Effector memory CD4-positive, alpha-beta T cell (primary cell): Measurements from ENCODE around the gene ANKRD22.

Experiments
- DNase-seq, 3 donors: peaks; one replicate each; pipeline ENCODE4 v3.0.0-alpha.2; 2020
- H3K27ac ChIP-seq: 2 replicates; pipeline ENCODE4 v1.7.0; 2013; ENCODE audit warnings: mild to moderate bottlenecking, low read length, moderate library complexity; ENCODE audit not compliant: insufficient read depth, poor library complexity, severe bottlenecking
- H3K27me3 ChIP-seq: replicated peaks from 2 replicates; pipeline ENCODE4 v1.7.0; 2013; ENCODE audit warnings: mild to moderate bottlenecking, low read length; ENCODE audit not compliant: insufficient read depth, control insufficient read depth, poor library complexity, severe bottlenecking
- H3K36me3 ChIP-seq: 2 replicates; pipeline ENCODE4 v1.7.0; 2013; ENCODE audit warnings: mild to moderate bottlenecking, low read length, moderate library complexity; ENCODE audit not compliant: control insufficient read depth, insufficient read depth
- H3K4me1 ChIP-seq: 2 replicates; pipeline ENCODE4 v1.7.0; 2013; ENCODE audit warnings: low read length, mild to moderate bottlenecking; ENCODE audit not compliant: control insufficient read depth, insufficient read depth, poor library complexity, severe bottlenecking
- H3K4me3 ChIP-seq: 2 replicates; pipeline ENCODE4 v1.7.0; 2013; ENCODE audit warnings: low read length, low read depth, mild to moderate bottlenecking; ENCODE audit not compliant: insufficient read depth, poor library complexity, severe bottlenecking
- H3K9me3 ChIP-seq: 2 replicates; pipeline ENCODE4 v1.7.0; 2013; ENCODE audit warnings: mild to moderate bottlenecking, low read length, moderate library complexity; ENCODE audit not compliant: control insufficient read depth
- total RNA-seq, 3 donors: gene quantifications; one replicate each; lab custom pipeline; 2026; lab: John Stamatoyannopoulos, UW

The ANKRD22 gene
- 0 to 0.35 (median 0.09) reads per million in 3 donors for total RNA-seq

- H3K9me3 ChIP-seq, result no peaks in the 10 kb centered on the region
- no peaks in the 10 kb centered on the region for H3K4me1 ChIP-seq
- H3K27me3 ChIP-seq, result no peaks in the 10 kb centered on the region
- no peak within 1 kb of the TSS for H3K27ac ChIP-seq
- DNase-seq, result no peak
- no peak within 1 kb of the TSS for H3K4me3 ChIP-seq
- no peaks in the 10 kb centered on the region for H3K36me3 ChIP-seq
Observed at GRCh38 chr10:88851706-88852105, at the start of gene ANKRD22. Gene ANKRD22 (minus strand): TSS chr10:88851844. CDS start chr10:88851607, 237 bp downstream.

- DNase-seq, result no peak
- no peaks in the 10 kb centered on the region for H3K9me3 ChIP-seq
- peaks cover 8% of the 10 kb centered on the region for H3K4me1 ChIP-seq
- peaks cover 25% of the 10 kb centered on the region for H3K36me3 ChIP-seq
- H3K4me3 ChIP-seq, result no peak overlapping the region
- no peaks in the 10 kb centered on the region for H3K27me3 ChIP-seq
- H3K27ac ChIP-seq, result no peak overlapping the region
Observed at GRCh38 chr10:88899886-88900285, 48.2 kb upstream of the ANKRD22 start.

- no peak overlapping the region for H3K27ac ChIP-seq
- DNase-seq, result no peak
- H3K27me3 ChIP-seq, result no peaks in the 10 kb centered on the region
- H3K4me1 ChIP-seq, result peaks cover 8% of the 10 kb centered on the region
- peaks cover 18% of the 10 kb centered on the region for H3K36me3 ChIP-seq
- H3K4me3 ChIP-seq, result no peak overlapping the region
- no peaks in the 10 kb centered on the region for H3K9me3 ChIP-seq
Observed at GRCh38 chr10:88898727-88899126, 47.1 kb upstream of the ANKRD22 start.

GRCh38 chr10:88896994-88897853 lies 45.6 kb upstream of the ANKRD22 start:
- H3K4me1 ChIP-seq, result peaks cover 8% of the 10 kb centered on the region

GRCh38 chr10:88896372-88896993 lies 44.8 kb upstream of the ANKRD22 start:
- DNase-seq, result no peak
- no peaks in the 10 kb centered on the region for H3K27me3 ChIP-seq
- peaks cover 8% of the 10 kb centered on the region for H3K4me1 ChIP-seq
- H3K9me3 ChIP-seq, result no peaks in the 10 kb centered on the region
- no peak overlapping the region for H3K27ac ChIP-seq
- no peaks in the 10 kb centered on the region for H3K36me3 ChIP-seq
- no peak overlapping the region for H3K4me3 ChIP-seq

More at GRCh38 chr10:88896994-88897853, 45.6 kb upstream of the ANKRD22 start:
- Histone ChIP-seq H3K9me3 (no peaks in the 10 kb centered on the region), H3K4me3 (no peak overlapping the region), H3K27ac (no peak overlapping the region), H3K36me3 (peaks cover 4% of the 10 kb centered on the region), H3K27me3 (no peaks in the 10 kb centered on the region)
- DNase-seq, result no peak

- peaks cover 8% of the 10 kb centered on the region for H3K4me1 ChIP-seq
- no peak overlapping the region for H3K4me3 ChIP-seq
- no peak for DNase-seq
- H3K9me3 ChIP-seq, result no peaks in the 10 kb centered on the region
- no peaks in the 10 kb centered on the region for H3K36me3 ChIP-seq
- H3K27ac ChIP-seq, result no peak overlapping the region
- H3K27me3 ChIP-seq, result no peaks in the 10 kb centered on the region
Observed at GRCh38 chr10:88895250-88895649, 43.6 kb upstream of the ANKRD22 start.

- no peak for DNase-seq
- Histone ChIP-seq H3K4me1 (peaks cover 8% of the 10 kb centered on the region), H3K9me3 (no peaks in the 10 kb centered on the region), H3K4me3 (no peak overlapping the region), H3K27ac (no peak overlapping the region), H3K36me3 (no peaks in the 10 kb centered on the region), H3K27me3 (no peaks in the 10 kb centered on the region)
Observed at GRCh38 chr10:88893611-88894010, 42.0 kb upstream of the ANKRD22 start.

- Histone ChIP-seq H3K36me3 (no peaks in the 10 kb centered on the region), H3K27me3 (no peaks in the 10 kb centered on the region), H3K4me3 (no peak overlapping the region), H3K9me3 (no peaks in the 10 kb centered on the region), H3K27ac (no peak overlapping the region), H3K4me1 (peaks cover 8% of the 10 kb centered on the region)
- DNase-seq, result no peak
Observed at GRCh38 chr10:88892222-88892967, 40.8 kb upstream of the ANKRD22 start.

- H3K36me3 ChIP-seq, result no peaks in the 10 kb centered on the region
- no peaks in the 10 kb centered on the region for H3K27me3 ChIP-seq
- no peak overlapping the region for H3K27ac ChIP-seq
- H3K9me3 ChIP-seq, result no peaks in the 10 kb centered on the region
- H3K4me3 ChIP-seq, result no peak overlapping the region
- no peak for DNase-seq
- no peaks in the 10 kb centered on the region for H3K4me1 ChIP-seq
Observed at GRCh38 chr10:88890681-88891381, 39.2 kb upstream of the ANKRD22 start.
